Caco-2 (cell line): ENCODE data around the gene TRPC1. TPM values are rescaled to one million over a fixed set of nuclear protein-coding genes. Genes with fewer than 3 reads are reported as not detected.

Experiments used
- BruUV-seq: library from RNA; stranded (reverse); fragments of 400-500 nt; replicated peaks from 2 replicates; lab custom pipeline; 2021; lab: Mats Ljungman, UMichigan
- CTCF ChIA-PET: fragments of 300-600 bp; sonication (Branson Sonifier 250); formaldehyde crosslinking; loops from one replicate; lab custom pipeline; 2022; ENCODE audit warnings: antibody characterized with exemption; lab: Charles Lee
- POLR2A ChIA-PET: fragments of 300-600 bp; sonication (Branson Sonifier 250); formaldehyde crosslinking; loops from one replicate; lab custom pipeline; 2022; ENCODE audit warnings: antibody characterized with exemption; lab: Charles Lee
- DNase-seq, 2 experiments: peaks; one replicate each; pipeline versions ENCODE4 v3.0.0 to v3.0.0-alpha.2; 2020 to 2022
- H3K27me3 ChIP-seq: replicated peaks from 2 replicates; pipeline ENCODE4 v1.6.0; 2011; ENCODE audit warnings: low read length; ENCODE audit not compliant: control insufficient read depth, insufficient read depth
- H3K36me3 ChIP-seq: 2 replicates; pipeline ENCODE4 v1.5.1; 2011; ENCODE audit warnings: low read length; ENCODE audit not compliant: control insufficient read depth, insufficient read depth
- H3K4me1 ChIP-seq: fragments of 250-450 bp; sonication (Bioruptor Pico); 2 replicates; pipeline ENCODE4 v1.5.1; 2020; ENCODE audit warnings: mild to moderate bottlenecking
- H3K4me3 ChIP-seq: 2 replicates; pipeline ENCODE4 v1.5.1; 2011; ENCODE audit warnings: low read depth, mild to moderate bottlenecking, control low read depth, low read length
- H3K9me3 ChIP-seq: fragments of 250-450 bp; sonication (Bioruptor Pico); 2 replicates; pipeline ENCODE4 v1.5.1; 2020; ENCODE audit warnings: mild to moderate bottlenecking, moderate library complexity
- H3K27ac Mint-ChIP-seq: one replicate; pipeline ENCODE4 v1.8.0; 2022; ENCODE audit warnings: mixed read lengths; ENCODE audit not compliant: unreplicated experiment
- H3K27me3 Mint-ChIP-seq: one replicate; pipeline ENCODE4 v1.8.0; 2022; ENCODE audit warnings: mixed read lengths; ENCODE audit not compliant: insufficient read depth, unreplicated experiment
- H3K36me3 Mint-ChIP-seq: one replicate; pipeline ENCODE4 v1.8.0; 2022; ENCODE audit warnings: mild to moderate bottlenecking, mixed read lengths; ENCODE audit not compliant: insufficient read depth, unreplicated experiment
- H3K4me1 Mint-ChIP-seq: one replicate; pipeline ENCODE4 v1.8.0; 2022; ENCODE audit warnings: low read depth, mixed read lengths; ENCODE audit not compliant: unreplicated experiment
- H3K4me3 Mint-ChIP-seq: one replicate; pipeline ENCODE4 v1.8.0; 2022; ENCODE audit warnings: mild to moderate bottlenecking, moderate library complexity, mixed read lengths; ENCODE audit not compliant: unreplicated experiment
- H3K9me3 Mint-ChIP-seq: one replicate; pipeline ENCODE4 v1.8.0; 2022; ENCODE audit warnings: mixed read lengths; ENCODE audit not compliant: unreplicated experiment
- intact Hi-C: fragments of 100-400 bp; cut with micrococcal nuclease; formaldehyde crosslinking; loops from one replicate; pipeline ENCODE4 v1.10.0; 2022; ENCODE audit not compliant: unreplicated experiment
- total RNA-seq: library from RNA; stranded (reverse); gene quantifications from 2 replicates; pipeline ENCODE4 v1.2.3, GENCODE V29; 2022
- TF ChIP-seq, protein P1 (sequence below), 2 experiments: fragments of 200-600 bp in 1 of 2; IDR thresholded peaks; 1 replicate in 1 of 2; 2 replicates in 1 of 2; pipeline versions ENCODE4 v1.5.1 to v1.8.0; 2011 to 2022; ENCODE audit warnings: antibody characterized with exemption in 1 of 2, control low read depth in 1 of 2, inconsistent platforms in 1 of 2, low read depth in 1 of 2, low read length in 1 of 2, mild to moderate bottlenecking in 1 of 2, moderate library complexity in 1 of 2; ENCODE audit not compliant: insufficient read depth in 1 of 2, severe bottlenecking in 1 of 2, unreplicated experiment in 1 of 2

TRPC1 gene
- total RNA-seq, 1 experiment from 2014 or later: 8.3 TPM

DNA sequence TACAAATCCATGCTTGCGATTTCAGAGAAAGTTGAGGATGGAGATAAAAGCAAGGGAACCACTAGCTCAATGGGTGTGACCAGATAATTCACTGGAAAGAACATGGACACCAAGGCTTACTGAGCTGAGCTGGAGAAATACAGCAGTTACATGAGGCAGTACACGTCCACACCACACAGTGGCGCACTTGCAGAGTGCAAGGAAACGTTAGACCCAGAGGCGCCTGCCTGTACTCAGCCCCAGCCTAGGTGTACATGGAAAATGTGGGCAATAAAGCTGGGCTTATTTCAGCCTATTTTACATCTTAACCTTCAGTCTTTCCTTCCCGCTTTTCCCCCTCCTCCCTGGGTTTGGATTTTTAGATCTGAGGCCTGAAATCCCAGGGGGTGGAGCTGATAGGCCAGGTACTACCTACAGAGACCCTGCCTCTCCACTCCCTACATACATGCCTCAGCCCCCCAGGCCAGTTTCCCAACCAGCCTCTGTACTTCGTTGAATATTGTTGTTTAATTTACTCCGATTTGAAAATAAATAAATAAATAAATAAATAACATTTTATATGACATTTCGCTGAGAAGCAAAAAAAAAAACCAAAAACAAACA lies 105.0 kb downstream of the TRPC1 start:
- TF ChIP-seq, protein P1, sequence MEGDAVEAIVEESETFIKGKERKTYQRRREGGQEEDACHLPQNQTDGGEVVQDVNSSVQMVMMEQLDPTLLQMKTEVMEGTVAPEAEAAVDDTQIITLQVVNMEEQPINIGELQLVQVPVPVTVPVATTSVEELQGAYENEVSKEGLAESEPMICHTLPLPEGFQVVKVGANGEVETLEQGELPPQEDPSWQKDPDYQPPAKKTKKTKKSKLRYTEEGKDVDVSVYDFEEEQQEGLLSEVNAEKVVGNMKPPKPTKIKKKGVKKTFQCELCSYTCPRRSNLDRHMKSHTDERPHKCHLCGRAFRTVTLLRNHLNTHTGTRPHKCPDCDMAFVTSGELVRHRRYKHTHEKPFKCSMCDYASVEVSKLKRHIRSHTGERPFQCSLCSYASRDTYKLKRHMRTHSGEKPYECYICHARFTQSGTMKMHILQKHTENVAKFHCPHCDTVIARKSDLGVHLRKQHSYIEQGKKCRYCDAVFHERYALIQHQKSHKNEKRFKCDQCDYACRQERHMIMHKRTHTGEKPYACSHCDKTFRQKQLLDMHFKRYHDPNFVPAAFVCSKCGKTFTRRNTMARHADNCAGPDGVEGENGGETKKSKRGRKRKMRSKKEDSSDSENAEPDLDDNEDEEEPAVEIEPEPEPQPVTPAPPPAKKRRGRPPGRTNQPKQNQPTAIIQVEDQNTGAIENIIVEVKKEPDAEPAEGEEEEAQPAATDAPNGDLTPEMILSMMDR (IDR thresholded peaks at IDR 0.05; ENCODE audit: insufficient read depth in 1 of 2, low read depth in 1 of 2, low read length in 1 of 2, severe bottlenecking in 1 of 2, unreplicated experiment in 1 of 2): peak; percentile 79 to 84
- H3K4me1 ChIP-seq: no peaks in the 10 kb centered on the region
- H3K9me3 ChIP-seq: no peaks in the 10 kb centered on the region
- peak; percentile 78 for DNase-seq
- no TSS peak for BruUV-seq
- no peaks in the 10 kb centered on the region for H3K36me3 ChIP-seq
- Mint-ChIP-seq H3K27me3 (peaks cover 2% of the 10 kb centered on the region), H3K4me3 (no peak overlapping the region), H3K27ac (no peak overlapping the region), H3K9me3 (no peaks in the 10 kb centered on the region), H3K36me3 (no peaks in the 10 kb centered on the region), H3K4me1 (no peaks in the 10 kb centered on the region)
- no peak overlapping the region for H3K4me3 ChIP-seq
- no peaks in the 10 kb centered on the region for H3K27me3 ChIP-seq
- POLR2A ChIA-PET: no interaction called here
- intact Hi-C loops: loop anchor here (1.0 to 2.0 kb wide), 4 partner anchors 76 to 242 kb away; no protein-coding TSS in a partner anchor
- CTCF ChIA-PET: interaction anchor here (0.6 to 1.4 kb wide), 11 partner anchors 11 to 257 kb away, joined by 3 to 5 read pairs (median 3); partner anchors contain the start of gene U2SURP

DNA sequence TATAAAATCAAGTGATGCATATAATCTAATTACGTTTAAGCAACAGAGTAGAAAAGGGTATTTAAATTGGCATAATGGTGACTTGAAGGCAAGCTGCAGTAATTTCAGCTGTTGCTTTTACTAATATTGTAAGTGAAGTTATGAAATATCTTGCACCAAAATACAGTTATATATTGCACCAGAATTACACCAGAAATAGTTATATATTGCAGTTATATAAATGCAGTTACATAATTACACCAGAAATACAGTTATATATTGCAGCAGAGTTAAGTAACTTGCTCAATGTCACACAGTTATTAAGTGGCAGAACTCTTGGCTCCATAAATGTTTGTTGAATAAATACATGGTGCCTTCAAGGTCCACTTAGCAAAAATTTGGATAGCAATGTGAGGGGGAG lies 113.7 kb downstream of the TRPC1 start:
- H3K4me3 Mint-ChIP-seq: no peak overlapping the region
- H3K4me1 ChIP-seq: no peaks in the 10 kb centered on the region
- no peak overlapping the region for H3K27ac Mint-ChIP-seq
- H3K36me3 ChIP-seq: no peaks in the 10 kb centered on the region
- no peaks in the 10 kb centered on the region for H3K9me3 Mint-ChIP-seq
- H3K4me1 Mint-ChIP-seq: no peaks in the 10 kb centered on the region
- H3K36me3 Mint-ChIP-seq: no peaks in the 10 kb centered on the region
- no TSS peak for BruUV-seq
- intact Hi-C loops: no loop called here
- no peak for DNase-seq
- no peaks in the 10 kb centered on the region for H3K27me3 ChIP-seq
- H3K9me3 ChIP-seq: no peaks in the 10 kb centered on the region; the same call in 1 of the 2 replicates
- POLR2A ChIA-PET: no interaction called here
- TF ChIP-seq, protein P1 (IDR thresholded peaks at IDR 0.05; ENCODE audit: insufficient read depth in 1 of 2, low read depth in 1 of 2, low read length in 1 of 2, severe bottlenecking in 1 of 2, unreplicated experiment in 1 of 2): no peak
- CTCF ChIA-PET: no interaction called here
- peaks cover 9% of the 10 kb centered on the region for H3K27me3 Mint-ChIP-seq
- no peak overlapping the region for H3K4me3 ChIP-seq

DNA sequence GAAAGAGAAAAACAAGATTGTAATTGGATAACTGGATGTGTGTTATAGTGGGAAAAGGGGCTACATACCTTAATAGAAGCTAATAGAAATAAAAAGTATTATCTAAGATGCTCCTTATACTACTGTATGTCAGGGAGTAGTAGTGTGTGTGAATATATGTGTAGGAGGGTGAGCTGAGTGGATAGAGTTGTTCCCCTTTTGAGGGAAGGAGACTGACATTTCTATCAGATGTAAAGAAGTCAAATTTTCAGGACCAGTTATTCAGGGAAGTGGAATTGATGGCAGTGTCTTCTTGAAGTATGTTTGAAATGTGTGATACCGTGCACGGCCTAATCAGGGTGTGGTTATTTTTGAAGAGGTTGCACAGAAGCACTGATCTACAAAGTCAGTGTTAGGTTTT lies 116.0 kb downstream of the TRPC1 start:
- no peaks in the 10 kb centered on the region for H3K4me1 Mint-ChIP-seq
- H3K27me3 ChIP-seq: no peaks in the 10 kb centered on the region
- no peaks in the 10 kb centered on the region; the same call in 1 of the 2 replicates for H3K9me3 ChIP-seq
- H3K36me3 Mint-ChIP-seq: no peaks in the 10 kb centered on the region
- ChIA-PET CTCF (no interaction called here), POLR2A (no interaction called here)
- H3K27me3 Mint-ChIP-seq: peaks cover 7% of the 10 kb centered on the region
- TF ChIP-seq, protein P1 (IDR thresholded peaks at IDR 0.05; ENCODE audit: insufficient read depth in 1 of 2, low read depth in 1 of 2, low read length in 1 of 2, severe bottlenecking in 1 of 2, unreplicated experiment in 1 of 2): no peak
- BruUV-seq: no TSS peak
- H3K4me1 ChIP-seq: no peaks in the 10 kb centered on the region
- H3K36me3 ChIP-seq: no peaks in the 10 kb centered on the region
- DNase-seq: no peak
- H3K27ac Mint-ChIP-seq: no peak overlapping the region
- H3K4me3 Mint-ChIP-seq: no peak overlapping the region
- intact Hi-C loops: no loop called here
- H3K4me3 ChIP-seq: no peak overlapping the region
- no peaks in the 10 kb centered on the region for H3K9me3 Mint-ChIP-seq
